ENCODE data around the gene CNOT6. TPM values are rescaled to one million over a fixed set of nuclear protein-coding genes. Genes with fewer than 3 reads are reported as not detected.

Gene CNOT6
- total RNA-seq, 3 donors from 2014 or later (not counting 1 experiment from before 2014, with no cell fraction given) = 20.9 to 32.4 (median 26.1) TPM

DNA sequence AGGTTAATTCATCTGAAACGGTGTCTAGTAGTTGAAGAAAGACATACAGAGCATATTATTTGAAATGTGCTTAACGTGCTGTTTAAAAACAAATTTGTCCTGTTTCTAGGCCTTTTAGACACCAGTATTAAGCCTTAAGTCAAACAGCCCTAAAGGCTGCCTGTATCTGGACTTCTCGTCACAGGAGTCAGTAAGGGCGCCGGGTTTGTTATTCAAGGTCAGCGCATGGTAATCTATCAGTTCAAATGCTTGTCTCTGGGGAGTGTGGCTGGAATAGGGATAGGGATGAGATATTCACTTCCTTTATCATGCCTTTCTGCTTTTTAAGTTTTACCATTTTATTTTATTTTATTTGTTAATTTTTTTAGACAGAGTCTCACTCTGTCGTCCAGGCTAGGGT lies 9.4 kb upstream of the CNOT6 start:
- H3K4me3 Mint-ChIP-seq = no peak overlapping the region
- DNase-seq = no peak
- H3K9me3 Mint-ChIP-seq = no peaks in the 10 kb centered on the region
- H3K4me3 ChIP-seq (ENCODE audit: low read length) = no peak overlapping the region
- H3K9me3 ChIP-seq (ENCODE audit: control insufficient read depth, insufficient read depth, low read length) = no peaks in the 10 kb centered on the region
- H3K36me3 Mint-ChIP-seq = no peaks in the 10 kb centered on the region
- no peak overlapping the region for H3K27ac ChIP-seq (ENCODE audit: low read length)
- no peaks in the 10 kb centered on the region for H3K27me3 ChIP-seq (ENCODE audit: control insufficient read depth, insufficient read depth, low read length)
- intact Hi-C loops (cut with micrococcal nuclease) = no loop called here
- no peaks in the 10 kb centered on the region for H3K4me1 ChIP-seq (ENCODE audit: control insufficient read depth, insufficient read depth, low read length)
- no peak overlapping the region for H3K27ac Mint-ChIP-seq
- TF ChIP-seq, protein P1, sequence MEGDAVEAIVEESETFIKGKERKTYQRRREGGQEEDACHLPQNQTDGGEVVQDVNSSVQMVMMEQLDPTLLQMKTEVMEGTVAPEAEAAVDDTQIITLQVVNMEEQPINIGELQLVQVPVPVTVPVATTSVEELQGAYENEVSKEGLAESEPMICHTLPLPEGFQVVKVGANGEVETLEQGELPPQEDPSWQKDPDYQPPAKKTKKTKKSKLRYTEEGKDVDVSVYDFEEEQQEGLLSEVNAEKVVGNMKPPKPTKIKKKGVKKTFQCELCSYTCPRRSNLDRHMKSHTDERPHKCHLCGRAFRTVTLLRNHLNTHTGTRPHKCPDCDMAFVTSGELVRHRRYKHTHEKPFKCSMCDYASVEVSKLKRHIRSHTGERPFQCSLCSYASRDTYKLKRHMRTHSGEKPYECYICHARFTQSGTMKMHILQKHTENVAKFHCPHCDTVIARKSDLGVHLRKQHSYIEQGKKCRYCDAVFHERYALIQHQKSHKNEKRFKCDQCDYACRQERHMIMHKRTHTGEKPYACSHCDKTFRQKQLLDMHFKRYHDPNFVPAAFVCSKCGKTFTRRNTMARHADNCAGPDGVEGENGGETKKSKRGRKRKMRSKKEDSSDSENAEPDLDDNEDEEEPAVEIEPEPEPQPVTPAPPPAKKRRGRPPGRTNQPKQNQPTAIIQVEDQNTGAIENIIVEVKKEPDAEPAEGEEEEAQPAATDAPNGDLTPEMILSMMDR (IDR thresholded peaks at IDR 0.05) = no peak
- H3K36me3 ChIP-seq (ENCODE audit: control insufficient read depth, insufficient read depth, low read length) = no peaks in the 10 kb centered on the region
- ATAC-seq = no peak
- WGBS (ENCODE audit: insufficient coverage) = 93% methylated on average over 7 of the region's 7 CpGs
- H3K27me3 Mint-ChIP-seq (ENCODE audit: low read depth in 2 of 2) = no peaks in the 10 kb centered on the region
- no peaks in the 10 kb centered on the region for H3K4me1 Mint-ChIP-seq

DNA sequence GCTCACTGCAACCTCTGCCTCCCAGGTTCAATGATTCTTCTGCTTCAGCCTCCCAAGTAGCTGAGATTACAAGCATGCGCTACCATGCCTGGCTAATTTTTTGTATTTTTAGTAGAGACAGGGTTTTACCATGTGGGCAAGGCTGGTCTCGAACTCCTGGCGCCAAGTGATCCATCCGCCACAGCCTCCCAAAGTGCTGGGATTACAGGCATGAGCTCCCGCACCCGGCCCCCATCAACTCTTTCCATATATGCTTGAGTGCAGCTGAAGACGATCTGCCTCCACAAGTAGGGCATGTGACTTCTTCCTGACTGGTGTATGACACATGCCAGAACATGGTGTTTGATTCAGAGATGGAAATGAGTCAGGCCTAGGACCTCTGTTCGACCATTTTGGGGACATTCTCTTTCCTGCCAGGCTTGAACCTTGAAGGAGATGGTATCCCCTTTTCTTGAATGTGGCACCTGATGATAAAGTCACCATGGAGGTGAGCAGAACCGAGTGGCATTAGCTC lies 7.5 kb upstream of the CNOT6 start:
- H3K4me3 ChIP-seq (ENCODE audit: low read length) = no peak overlapping the region
- TF ChIP-seq, protein P1 (IDR thresholded peaks at IDR 0.05) = no peak
- Mint-ChIP-seq H3K4me1 (no peaks in the 10 kb centered on the region), H3K9me3 (no peaks in the 10 kb centered on the region), H3K27ac (no peak overlapping the region), H3K4me3 (no peak overlapping the region), H3K27me3 (ENCODE audit: low read depth in 2 of 2) (no peaks in the 10 kb centered on the region), H3K36me3 (no peaks in the 10 kb centered on the region)
- no peaks in the 10 kb centered on the region for H3K9me3 ChIP-seq (ENCODE audit: control insufficient read depth, insufficient read depth, low read length)
- 94% methylated on average over 9 of the region's 9 CpGs for WGBS (ENCODE audit: insufficient coverage)
- DNase-seq (no peak), ATAC-seq (no peak)
- H3K4me1 ChIP-seq (ENCODE audit: control insufficient read depth, insufficient read depth, low read length) = no peaks in the 10 kb centered on the region
- H3K27ac ChIP-seq (ENCODE audit: low read length) = no peak overlapping the region
- intact Hi-C loops (cut with micrococcal nuclease) = no loop called here
- H3K27me3 ChIP-seq (ENCODE audit: control insufficient read depth, insufficient read depth, low read length) = no peaks in the 10 kb centered on the region
- no peaks in the 10 kb centered on the region for H3K36me3 ChIP-seq (ENCODE audit: control insufficient read depth, insufficient read depth, low read length)

DNA sequence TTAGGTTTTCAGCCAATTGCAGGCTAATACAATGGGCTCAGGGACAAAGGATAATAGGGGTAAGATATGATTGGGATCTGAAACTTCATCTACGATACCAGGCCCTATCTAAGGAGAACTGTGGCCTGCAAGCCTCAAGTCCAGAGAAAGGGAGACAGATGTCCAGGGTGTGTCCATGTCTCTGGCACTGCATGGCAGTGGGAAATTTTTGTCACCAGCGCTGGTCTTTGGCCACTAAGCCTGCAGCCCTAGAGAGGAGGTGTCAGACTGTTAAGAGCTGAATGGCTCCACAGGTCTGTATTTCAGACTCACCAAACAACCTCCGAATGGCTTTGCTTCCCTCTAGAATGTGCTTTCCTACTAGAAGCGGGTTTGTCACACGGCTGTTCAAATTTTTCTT lies 6.6 kb upstream of the CNOT6 start:
- intact Hi-C loops (cut with micrococcal nuclease) = no loop called here
- Histone ChIP-seq H3K9me3 (ENCODE audit: control insufficient read depth, insufficient read depth, low read length) (no peaks in the 10 kb centered on the region), H3K36me3 (ENCODE audit: control insufficient read depth, insufficient read depth, low read length) (no peaks in the 10 kb centered on the region), H3K4me3 (ENCODE audit: low read length) (no peak overlapping the region), H3K4me1 (ENCODE audit: control insufficient read depth, insufficient read depth, low read length) (no peaks in the 10 kb centered on the region), H3K27ac (ENCODE audit: low read length) (no peak overlapping the region), H3K27me3 (ENCODE audit: control insufficient read depth, insufficient read depth, low read length) (no peaks in the 10 kb centered on the region)
- 94% methylated on average over 5 of the region's 5 CpGs for WGBS (ENCODE audit: insufficient coverage)
- H3K9me3 Mint-ChIP-seq = no peaks in the 10 kb centered on the region
- H3K36me3 Mint-ChIP-seq = no peaks in the 10 kb centered on the region
- DNase-seq = no peak
- no peak for ATAC-seq
- H3K4me1 Mint-ChIP-seq = no peaks in the 10 kb centered on the region
- H3K27me3 Mint-ChIP-seq (ENCODE audit: low read depth in 2 of 2) = no peaks in the 10 kb centered on the region
- no peak overlapping the region for H3K4me3 Mint-ChIP-seq
- H3K27ac Mint-ChIP-seq = no peak overlapping the region
- TF ChIP-seq, protein P1 (IDR thresholded peaks at IDR 0.05) = no peak

DNA sequence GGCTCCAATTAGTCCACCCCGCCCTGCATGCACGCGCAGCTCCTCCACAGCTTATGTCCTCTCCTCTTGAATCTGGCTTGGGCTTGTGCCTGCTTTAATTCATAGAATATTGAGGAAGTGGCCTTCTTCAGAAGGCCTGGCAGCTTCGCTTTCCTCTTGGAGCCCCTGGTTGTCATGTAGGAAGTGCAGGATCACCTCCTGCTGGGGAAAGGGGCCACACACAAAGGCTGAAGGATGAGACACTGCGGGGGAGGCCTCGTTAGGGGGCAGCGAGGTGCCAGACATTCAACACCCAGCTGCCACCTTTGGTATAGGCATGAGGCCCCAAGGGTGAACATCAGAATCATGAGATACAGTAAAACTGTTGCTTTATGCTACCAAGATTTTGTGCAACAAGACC lies 2.7 kb upstream of the CNOT6 start:
- H3K27me3 ChIP-seq (ENCODE audit: control insufficient read depth, insufficient read depth, low read length) = no peaks in the 10 kb centered on the region
- intact Hi-C loops (cut with micrococcal nuclease) = no loop called here
- Mint-ChIP-seq H3K9me3 (no peaks in the 10 kb centered on the region), H3K4me3 (peak overlapping the region; percentile 21), H3K27ac (no peak overlapping the region), H3K4me1 (peaks cover 20 to 27% of the 10 kb centered on the region in 2 donors), H3K36me3 (no peaks in the 10 kb centered on the region), H3K27me3 (ENCODE audit: low read depth in 2 of 2) (no peaks in the 10 kb centered on the region)
- H3K36me3 ChIP-seq (ENCODE audit: control insufficient read depth, insufficient read depth, low read length) = no peaks in the 10 kb centered on the region
- H3K4me1 ChIP-seq (ENCODE audit: control insufficient read depth, insufficient read depth, low read length) = peaks cover 23% of the 10 kb centered on the region
- TF ChIP-seq, protein P1 (IDR thresholded peaks at IDR 0.05) = no peak
- 81% methylated on average over 7 of the region's 7 CpGs for WGBS (ENCODE audit: insufficient coverage)
- no peak for ATAC-seq
- no peak overlapping the region for H3K27ac ChIP-seq (ENCODE audit: low read length)
- no peak for DNase-seq
- H3K9me3 ChIP-seq (ENCODE audit: control insufficient read depth, insufficient read depth, low read length) = no peaks in the 10 kb centered on the region
- no peak overlapping the region for H3K4me3 ChIP-seq (ENCODE audit: low read length)
